Fibroblast of lung (primary cell): ENCODE results near the gene MRPS9. TPM values are rescaled to one million over a fixed set of nuclear protein-coding genes. Genes with fewer than 3 reads are reported as not detected.

Source experiments
- DNase-seq, 2 donors: peaks; one replicate each; pipeline versions ENCODE4 v3.0.0 to v3.0.0-alpha.2; 2010; ENCODE audit warnings: low read depth in 2 of 2
- H2AFZ ChIP-seq: 2 replicates; pipeline ENCODE4 v1.5.1; 2012; ENCODE audit warnings: low read length, control low read depth, inconsistent platforms
- H3K27ac ChIP-seq: 2 replicates; pipeline ENCODE4 v1.5.1; 2011; ENCODE audit warnings: low read length, control low read depth; ENCODE audit not compliant: insufficient read depth
- H3K27me3 ChIP-seq: 2 replicates; pipeline ENCODE4 v1.5.1; 2011; ENCODE audit warnings: mild to moderate bottlenecking, low read length; ENCODE audit not compliant: control insufficient read depth, insufficient read depth
- H3K36me3 ChIP-seq: 2 replicates; pipeline ENCODE4 v1.5.1; 2011; ENCODE audit warnings: low read length; ENCODE audit not compliant: control insufficient read depth, insufficient read depth
- H3K4me1 ChIP-seq: 2 replicates; pipeline ENCODE4 v1.5.1; 2011; ENCODE audit warnings: low read length; ENCODE audit not compliant: control insufficient read depth, insufficient read depth; ENCODE audit errors: extremely low read depth
- H3K4me2 ChIP-seq: 2 replicates; pipeline ENCODE4 v1.5.1; 2011; ENCODE audit warnings: low read length, control low read depth; ENCODE audit not compliant: insufficient read depth; ENCODE audit errors: extremely low read depth
- H3K4me3 ChIP-seq, 4 experiments: fragments of 200-600 bp in 1 of 4; sonication (generic) in 1 of 4; replicated peaks in 1 of 4; 2 replicates each; pipeline ENCODE4 v1.5.1; 2011 to 2016; ENCODE audit warnings: low read length in 4 of 4, low read depth in 3 of 4, mild to moderate bottlenecking in 3 of 4, control low read depth in 2 of 4, inconsistent platforms in 1 of 4, mixed read lengths in 1 of 4; ENCODE audit not compliant: insufficient read depth in 1 of 4; ENCODE audit errors: control extremely low read depth in 1 of 4
- H3K79me2 ChIP-seq: 2 replicates; pipeline ENCODE4 v1.5.1; 2012; ENCODE audit warnings: mild to moderate bottlenecking, low read length, inconsistent platforms; ENCODE audit not compliant: control insufficient read depth, insufficient read depth
- H3K9ac ChIP-seq: 2 replicates; pipeline ENCODE4 v1.5.1; 2011; ENCODE audit warnings: mild to moderate bottlenecking, low read length, control low read depth; ENCODE audit not compliant: insufficient read depth
- H3K9me3 ChIP-seq: 2 replicates; pipeline ENCODE4 v1.5.1; 2012; ENCODE audit warnings: low read depth, low read length; ENCODE audit not compliant: control insufficient read depth, insufficient read depth
- H4K20me1 ChIP-seq: 2 replicates; pipeline ENCODE4 v1.5.1; 2011; ENCODE audit warnings: low read length; ENCODE audit not compliant: control insufficient read depth, insufficient read depth; ENCODE audit errors: extremely low read depth
- EZH2 ChIP-seq: IDR thresholded peaks from 2 replicates; pipeline ENCODE4 v1.5.1; 2012; ENCODE audit warnings: low read length, control low read depth, mild to moderate bottlenecking; ENCODE audit errors: missing control alignments
- polyA plus RNA-seq, 2 donors: library from polyadenylated mRNA; depleted of rRNA in 1 of 2; stranded (reverse) in 1 of 2; unstranded in 1 of 2; fragments of >200 nt; gene quantifications; 2 replicates each; pipeline ENCODE4 v1.2.1, GENCODE V29; 2011 to 2012; ENCODE audit warnings: missing spikeins in 1 of 2
- total RNA-seq: library from RNA; depleted of rRNA; stranded (reverse); fragments of >200 nt; gene quantifications from 2 replicates; pipeline ENCODE4 v1.2.1, GENCODE V29; 2014
- TF ChIP-seq, protein P1 (sequence below), 2 donors: IDR thresholded peaks in 1 of 2; conservative IDR thresholded peaks in 1 of 2; 1 replicate in 1 of 2; 2 replicates in 1 of 2; pipeline ENCODE4 v1.5.1; 2011 to 2012; ENCODE audit warnings: low read length in 2 of 2, control low read depth in 1 of 2, inconsistent platforms in 1 of 2, low read depth in 1 of 2, mild to moderate bottlenecking in 1 of 2

Gene MRPS9
- total and polyA plus RNA-seq, 2 donors (not counting 1 experiment from before 2014, with no cell fraction given) = 21.3 to 25.3 TPM

DNA sequence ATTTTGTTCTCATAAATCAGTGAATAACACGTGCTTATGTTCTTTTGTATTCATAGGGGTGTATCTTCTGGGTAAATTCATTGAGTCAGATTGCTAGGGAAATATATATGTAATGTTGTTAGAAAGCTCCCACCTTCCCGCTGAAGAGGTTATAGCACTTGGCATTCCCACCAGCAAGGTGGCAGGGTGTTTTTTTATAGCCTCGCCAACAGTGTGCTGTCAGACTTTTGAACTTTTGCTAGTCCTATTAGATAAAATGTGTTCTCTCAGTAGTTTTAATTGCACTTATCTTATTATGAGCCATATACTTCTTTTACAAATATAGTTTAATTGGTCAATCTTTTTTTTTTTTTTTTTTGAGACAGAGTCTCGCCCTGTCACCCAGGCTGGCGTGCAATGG, 31.0 kb downstream of the MRPS9 start:
- Histone ChIP-seq H3K36me3 (no peaks in the 10 kb centered on the region), H3K4me3 (no peak overlapping the region), H3K9me3 (no peaks in the 10 kb centered on the region), H3K4me2 (no peak overlapping the region), H2AFZ (no peak overlapping the region), H3K27ac (no peak overlapping the region), H3K27me3 (no peaks in the 10 kb centered on the region), H3K79me2 (no peaks in the 10 kb centered on the region), H3K9ac (no peak overlapping the region), H3K4me1 (no peaks in the 10 kb centered on the region), H4K20me1 (no peaks in the 10 kb centered on the region)
- no peak for DNase-seq
- TF ChIP-seq, protein P1, sequence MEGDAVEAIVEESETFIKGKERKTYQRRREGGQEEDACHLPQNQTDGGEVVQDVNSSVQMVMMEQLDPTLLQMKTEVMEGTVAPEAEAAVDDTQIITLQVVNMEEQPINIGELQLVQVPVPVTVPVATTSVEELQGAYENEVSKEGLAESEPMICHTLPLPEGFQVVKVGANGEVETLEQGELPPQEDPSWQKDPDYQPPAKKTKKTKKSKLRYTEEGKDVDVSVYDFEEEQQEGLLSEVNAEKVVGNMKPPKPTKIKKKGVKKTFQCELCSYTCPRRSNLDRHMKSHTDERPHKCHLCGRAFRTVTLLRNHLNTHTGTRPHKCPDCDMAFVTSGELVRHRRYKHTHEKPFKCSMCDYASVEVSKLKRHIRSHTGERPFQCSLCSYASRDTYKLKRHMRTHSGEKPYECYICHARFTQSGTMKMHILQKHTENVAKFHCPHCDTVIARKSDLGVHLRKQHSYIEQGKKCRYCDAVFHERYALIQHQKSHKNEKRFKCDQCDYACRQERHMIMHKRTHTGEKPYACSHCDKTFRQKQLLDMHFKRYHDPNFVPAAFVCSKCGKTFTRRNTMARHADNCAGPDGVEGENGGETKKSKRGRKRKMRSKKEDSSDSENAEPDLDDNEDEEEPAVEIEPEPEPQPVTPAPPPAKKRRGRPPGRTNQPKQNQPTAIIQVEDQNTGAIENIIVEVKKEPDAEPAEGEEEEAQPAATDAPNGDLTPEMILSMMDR (conservative IDR thresholded peaks at IDR 0.05 in 1 of 2, IDR thresholded peaks at IDR 0.05 in 1 of 2; ENCODE audit: low read depth in 1 of 2, low read length in 2 of 2) = no peak
- no peak for TF ChIP-seq EZH2

DNA sequence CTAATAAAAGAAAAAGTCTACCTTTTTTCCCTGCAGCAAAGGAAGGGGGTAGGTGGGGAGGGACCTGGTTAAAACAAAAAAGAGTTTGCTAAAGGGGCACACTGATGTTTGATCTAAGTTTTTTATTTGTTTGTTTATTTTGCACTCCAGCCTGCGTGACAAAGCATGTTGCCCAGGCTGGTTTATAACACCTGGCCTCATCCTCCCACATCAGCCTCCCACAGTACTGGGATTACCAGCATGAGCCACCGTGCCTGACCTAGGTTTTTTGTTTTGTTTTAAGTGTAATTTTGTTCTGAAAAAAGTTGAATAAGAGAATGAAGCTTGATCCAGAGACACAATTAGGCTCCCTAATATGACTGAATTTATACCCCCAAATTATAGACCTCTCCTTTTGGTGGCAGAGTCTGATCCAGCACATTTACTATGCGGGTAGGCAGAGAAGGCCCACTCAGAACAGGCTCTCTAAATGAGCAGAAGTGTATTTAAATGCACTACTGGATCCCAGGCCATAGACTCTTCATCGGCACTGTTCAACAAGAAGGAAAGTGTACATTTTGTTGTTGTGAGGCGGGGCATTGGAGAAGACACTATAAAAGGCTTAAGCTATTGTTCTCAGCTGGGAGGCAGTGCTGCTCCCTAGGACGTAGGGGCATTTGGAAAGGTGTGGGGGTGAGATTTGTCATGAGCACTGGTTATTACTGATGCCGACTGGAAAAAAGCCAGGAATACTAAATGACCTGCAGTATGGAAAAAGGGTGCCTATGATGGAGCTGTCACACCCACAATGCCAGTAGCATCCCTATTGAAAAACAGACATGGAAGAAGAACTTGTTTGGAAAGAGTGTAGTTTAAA, 32.4 kb downstream of the MRPS9 start:
- no peaks in the 10 kb centered on the region for H3K36me3 ChIP-seq
- TF ChIP-seq, protein P1 (conservative IDR thresholded peaks at IDR 0.05 in 1 of 2, IDR thresholded peaks at IDR 0.05 in 1 of 2; ENCODE audit: low read depth in 1 of 2, low read length in 2 of 2) = no peak
- no peak for TF ChIP-seq EZH2

DNA sequence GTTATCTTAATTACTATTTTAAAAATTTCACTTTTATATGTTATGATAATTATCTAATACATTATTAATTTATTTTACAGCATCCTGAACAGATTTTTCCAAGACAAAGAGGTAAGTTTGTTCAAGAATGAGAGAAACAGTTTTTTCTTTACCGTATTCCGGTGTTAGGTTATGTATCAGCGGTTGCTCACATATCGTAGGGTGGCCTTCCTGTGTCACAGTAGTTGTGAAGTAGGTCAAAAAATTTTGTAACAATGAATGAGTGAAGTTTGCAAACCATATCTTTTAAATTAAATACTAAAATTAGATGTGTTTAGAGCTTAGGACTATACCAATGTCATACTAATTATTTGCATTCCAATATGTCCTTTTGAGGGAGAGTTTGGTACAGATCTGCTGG, 33.5 kb downstream of the MRPS9 start:
- no peaks in the 10 kb centered on the region for H3K27me3 ChIP-seq
- no peaks in the 10 kb centered on the region for H3K36me3 ChIP-seq
- no peak overlapping the region for H3K27ac ChIP-seq
- no peak overlapping the region for H3K9ac ChIP-seq
- no peak for DNase-seq
- H2AFZ ChIP-seq = no peak overlapping the region
- H3K4me1 ChIP-seq = no peaks in the 10 kb centered on the region
- no peaks in the 10 kb centered on the region for H3K79me2 ChIP-seq
- no peak overlapping the region for H3K4me3 ChIP-seq
- H3K9me3 ChIP-seq = no peaks in the 10 kb centered on the region
- no peak overlapping the region for H3K4me2 ChIP-seq
- TF ChIP-seq EZH2 = no peak
- TF ChIP-seq, protein P1 (conservative IDR thresholded peaks at IDR 0.05 in 1 of 2, IDR thresholded peaks at IDR 0.05 in 1 of 2; ENCODE audit: low read depth in 1 of 2, low read length in 2 of 2) = no peak
- no peaks in the 10 kb centered on the region for H4K20me1 ChIP-seq

More for the DNA sequence above, 32.4 kb downstream of the MRPS9 start:
- Histone ChIP-seq H3K9ac (no peak overlapping the region), H4K20me1 (no peaks in the 10 kb centered on the region), H3K79me2 (no peaks in the 10 kb centered on the region), H3K4me2 (no peak overlapping the region), H3K4me1 (no peaks in the 10 kb centered on the region), H2AFZ (no peak overlapping the region), H3K4me3 (no peak overlapping the region), H3K27me3 (no peaks in the 10 kb centered on the region), H3K27ac (no peak overlapping the region), H3K9me3 (no peaks in the 10 kb centered on the region)
- no peak for DNase-seq
